Spinal cord (tissue), 10 donors: Measurements from ENCODE around the gene MIAT. TPM values are rescaled to one million over a fixed set of nuclear protein-coding genes. Genes with fewer than 3 reads are reported as not detected.
A peak's percentile ranks its signal among the peaks of the same experiment; 100 is the strongest.
"Not testable (repeated sequence)": the region's sequence is repeated elsewhere in the genome, so short reads cannot be mapped to it uniquely, and the experiment has no call there.

Experiments used
- DNase-seq, 6 donors: peaks; one replicate each; pipeline versions ENCODE4 v3.0.0 to v3.0.0-alpha.2; 2013 to 2015; ENCODE audit warnings: low spot score in 6 of 6, low read depth in 4 of 6
- H3K27ac ChIP-seq: one replicate; pipeline ENCODE4 v1.5.1; 2013; ENCODE audit warnings: low read depth, low read length, control low read depth
- H3K27me3 ChIP-seq: one replicate; pipeline ENCODE4 v1.6.1; 2013; ENCODE audit warnings: low read length; ENCODE audit not compliant: control insufficient read depth, insufficient read depth
- H3K36me3 ChIP-seq: one replicate; pipeline ENCODE4 v1.6.1; 2013; ENCODE audit warnings: low read length; ENCODE audit not compliant: control insufficient read depth, insufficient read depth
- H3K4me1 ChIP-seq: one replicate; pipeline ENCODE4 v1.6.1; 2013; ENCODE audit warnings: low read length; ENCODE audit not compliant: control insufficient read depth, insufficient read depth
- H3K4me3 ChIP-seq: one replicate; pipeline ENCODE4 v1.5.1; 2013; ENCODE audit warnings: low read depth, low read length, control low read depth
- H3K9me3 ChIP-seq: one replicate; pipeline ENCODE4 v1.6.1; 2013; ENCODE audit warnings: low read length; ENCODE audit not compliant: control insufficient read depth, insufficient read depth
- WGBS: methylation state at CpG from one replicate; pipeline ENCODE4 v1.1.5; 2013; ENCODE audit warnings: missing lambda C conversion rate; ENCODE audit not compliant: insufficient coverage; 5-methylcytosine and 5-hydroxymethylcytosine counted together
- long read RNA-seq, 4 donors: transcript quantifications; one replicate each; lab custom pipeline, GENCODE V29; 2026
- polyA plus RNA-seq, 2 donors: library from polyadenylated mRNA; unstranded; fragments of 120-200 nt; gene quantifications; one replicate each; pipeline ENCODE4 v1.2.1, GENCODE V29; 2013; ENCODE audit not compliant: insufficient read length in 2 of 2
- total RNA-seq, 2 donors: library from RNA; depleted of rRNA in 1 of 2; stranded (reverse); fragments of 120-200 nt in 1 of 2; fragments of >200 nt in 1 of 2; gene quantifications; one replicate each; pipeline versions ENCODE4 v1.2.3 to v1.2.4, GENCODE V29; 2013 to 2014
- donor health status: healthy.

MIAT gene
- total RNA-seq, result 10 to 100 TPM; 38.7 to 54.7 TPM
- 100 to 1,000 TPM in 1 of 2 donors, 10 to 100 TPM in 1; 93.7 to 161 TPM for polyA plus RNA-seq
- long read RNA-seq, donor 1, full-length matches to known transcripts, result 16 of 71 reads
- long read RNA-seq, donor 1, partial matches to known transcripts, result 55 of 71 reads
- long read RNA-seq, donor 1, other reads (novel, unspliced or antisense), result 0 of 71 reads
- long read RNA-seq, donor 2, full-length matches to known transcripts, result 2 of 26 reads
- long read RNA-seq, donor 2, partial matches to known transcripts, result 24 of 26 reads
- long read RNA-seq, donor 2, other reads (novel, unspliced or antisense), result 0 of 26 reads
- long read RNA-seq, donor 3, full-length matches to known transcripts, result 6 of 18 reads
- long read RNA-seq, donor 3, partial matches to known transcripts, result 12 of 18 reads
- long read RNA-seq, donor 3, other reads (novel, unspliced or antisense), result 0 of 18 reads
- long read RNA-seq, donor 4, result 0 reads

DNA sequence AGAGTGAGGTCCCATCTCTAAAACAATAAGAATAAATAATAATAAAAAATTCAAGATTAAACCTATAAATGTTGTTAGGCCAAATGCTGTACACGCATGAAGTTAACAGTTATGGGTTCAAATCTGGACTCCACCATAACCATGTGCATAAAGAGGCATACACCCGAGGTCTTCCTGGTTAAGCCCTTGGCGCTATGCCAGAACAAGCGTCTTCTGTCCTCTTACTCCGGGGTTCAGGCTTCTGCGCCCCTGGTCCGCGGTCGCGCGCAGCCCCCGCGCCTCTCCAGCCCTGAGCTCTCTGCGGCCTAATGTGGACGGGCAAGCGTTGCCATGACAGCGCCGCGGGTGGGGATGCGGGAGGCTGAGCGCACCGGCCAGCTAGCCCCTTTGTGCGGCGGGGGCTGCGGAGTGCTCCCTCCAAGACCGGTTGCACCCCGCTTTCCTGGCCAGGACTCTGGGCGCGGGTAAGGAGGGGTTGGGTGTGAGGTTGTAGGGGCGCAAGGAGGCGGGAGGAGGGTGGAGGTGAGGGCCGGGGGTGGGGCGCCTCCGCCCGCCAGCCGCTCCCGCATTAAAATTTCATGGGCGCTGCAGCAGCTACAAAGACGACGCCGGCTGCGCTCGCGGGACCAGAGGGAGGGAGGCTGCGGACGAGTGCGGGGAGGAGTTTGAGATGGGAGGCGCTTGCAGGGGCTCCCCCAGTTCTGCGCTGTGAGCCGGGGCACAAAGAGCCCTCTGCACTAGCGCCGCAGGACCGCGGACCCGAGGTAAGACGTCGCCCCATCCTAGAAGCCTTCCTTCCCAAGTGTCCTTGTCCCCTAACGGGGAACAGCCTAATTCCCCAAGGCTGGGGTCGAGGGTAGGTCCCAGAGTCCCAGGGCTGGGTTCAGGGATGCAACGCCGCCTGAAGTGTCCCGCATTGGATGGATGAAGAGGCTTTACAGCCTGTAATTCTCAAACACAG, at the start of gene MIAT:
Gene MIAT, plus strand, starts transcription at position 698 of the 961 bp plus-strand sequence.
- Histone ChIP-seq H3K36me3 (no peaks in the 10 kb centered on the region), H3K4me1 (peaks cover 32% of the 10 kb centered on the region), H3K9me3 (no peaks in the 10 kb centered on the region), H3K27me3 (peaks cover 30% of the 10 kb centered on the region), H3K4me3 (peak within 1 kb of the TSS; percentile 44), H3K27ac (peak within 1 kb of the TSS; percentile 29)
- WGBS, result 1% methylated on average over 51 of the region's 62 CpGs
- DNase-seq, result peak in 2 of 6 donors; percentile 93 to 97

DNA sequence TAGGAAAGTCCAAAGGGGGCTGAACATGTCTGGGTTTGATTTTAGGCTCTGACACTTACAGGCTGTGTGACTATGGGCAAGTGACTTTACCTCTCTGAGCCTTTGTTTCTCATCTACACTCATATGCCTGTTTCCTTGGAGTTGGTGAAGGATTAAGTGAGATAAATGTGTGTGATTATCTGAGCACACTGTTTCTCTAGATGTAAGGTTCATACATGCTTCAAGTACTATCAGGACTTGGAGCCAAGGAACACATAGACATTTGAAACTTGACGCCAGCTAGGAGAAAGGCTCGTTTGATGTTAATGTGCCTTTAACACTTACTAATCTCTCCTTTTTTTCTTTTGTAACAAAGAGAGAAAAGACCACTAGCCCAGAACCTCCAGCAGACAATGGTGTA, 49.3 kb upstream of the MIAT start:
- H3K27ac ChIP-seq, result no peak overlapping the region
- DNase-seq, result no peak
- WGBS, result no CpG with 5 or more reads among the region's 2 CpGs
- no peaks in the 10 kb centered on the region for H3K9me3 ChIP-seq
- no peak overlapping the region for H3K4me3 ChIP-seq
- peaks cover 10% of the 10 kb centered on the region for H3K27me3 ChIP-seq
- H3K4me1 ChIP-seq, result peaks cover 4% of the 10 kb centered on the region
- H3K36me3 ChIP-seq, result no peaks in the 10 kb centered on the region

DNA sequence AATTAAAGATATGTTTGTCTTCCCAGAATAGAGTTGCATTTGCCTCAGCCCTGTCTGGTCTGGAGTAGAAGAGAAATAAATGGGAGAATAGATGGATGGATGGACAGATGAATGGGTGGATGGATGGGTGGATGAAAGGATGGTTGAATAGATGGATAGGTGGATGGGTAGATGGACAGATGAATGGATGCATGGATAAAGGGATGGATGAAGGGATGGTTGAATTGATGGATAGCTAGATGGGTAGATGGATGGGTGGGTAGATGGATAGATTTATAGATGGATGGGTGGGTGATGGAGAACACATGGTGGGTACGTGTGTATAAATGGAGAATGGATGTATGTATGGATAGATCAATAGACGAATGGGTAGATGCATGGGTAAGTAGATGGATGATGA, 48.1 kb upstream of the MIAT start:
- Histone ChIP-seq H3K9me3 (no peaks in the 10 kb centered on the region), H3K27me3 (peaks cover 18% of the 10 kb centered on the region), H3K4me1 (peaks cover 4% of the 10 kb centered on the region), H3K4me3 (no peak overlapping the region), H3K36me3 (no peaks in the 10 kb centered on the region), H3K27ac (no peak overlapping the region)
- 97% methylated on average over 2 of the region's 2 CpGs for WGBS
- DNase-seq, result no peak

DNA sequence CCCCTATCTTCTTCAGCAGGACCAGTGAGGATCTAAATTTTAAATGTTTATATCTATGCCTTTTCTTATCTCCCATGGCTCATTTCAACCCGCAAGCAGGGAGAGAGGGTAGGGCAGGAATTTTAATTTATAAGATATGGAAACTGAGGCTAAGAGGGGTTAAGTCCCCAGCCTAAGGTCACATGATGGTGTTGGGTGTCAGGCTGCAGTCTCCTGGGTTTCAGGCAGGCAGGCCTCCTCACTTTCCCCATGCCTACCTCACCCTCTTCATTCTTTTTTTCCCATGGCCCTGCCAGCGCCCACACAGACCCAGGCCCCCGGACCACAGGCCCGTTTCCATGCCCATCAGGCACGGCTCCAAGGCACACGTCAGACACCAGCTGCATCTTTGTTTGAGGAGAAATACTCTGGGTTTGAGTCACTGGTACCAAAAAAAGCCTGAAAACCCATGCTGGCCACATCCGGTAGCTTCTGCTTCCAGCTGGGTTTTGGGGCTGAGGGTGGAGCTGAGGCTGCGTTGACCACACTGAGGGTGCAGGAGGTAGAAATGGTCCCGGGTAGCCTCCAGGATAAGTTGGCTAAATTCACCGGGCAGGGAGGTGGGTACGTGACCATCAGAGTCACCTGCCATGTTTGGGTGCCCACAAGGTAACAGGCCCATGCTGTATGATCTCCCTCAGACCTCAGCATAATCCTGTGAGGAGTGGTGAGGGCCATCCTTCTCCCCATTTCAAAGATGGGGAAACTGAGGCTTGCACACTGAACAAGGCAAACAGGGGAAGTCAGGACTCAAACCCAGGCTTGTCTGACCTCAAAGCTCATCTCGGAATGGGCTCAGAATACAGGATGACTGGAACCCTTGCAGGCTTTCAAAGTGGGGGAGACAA, 47.1 kb upstream of the MIAT start:
- peak in 3 of 6 donors; percentile 16 to 68 (median 19) for DNase-seq
- WGBS, result 48% methylated on average over 8 of the region's 12 CpGs

GRCh38 chr22:26610996-26611395, 46.4 kb upstream of the MIAT start:
- H3K9me3 ChIP-seq, result no peaks in the 10 kb centered on the region
- 100% methylated on average over 1 of the region's 2 CpGs for WGBS
- no peaks in the 10 kb centered on the region for H3K36me3 ChIP-seq
- no peak overlapping the region for H3K4me3 ChIP-seq
- H3K4me1 ChIP-seq, result peaks cover 4% of the 10 kb centered on the region
- DNase-seq, result no peak
- peaks cover 21% of the 10 kb centered on the region for H3K27me3 ChIP-seq
- no peak overlapping the region for H3K27ac ChIP-seq

More for the DNA sequence above, 47.1 kb upstream of the MIAT start:
- Histone ChIP-seq H3K36me3 (no peaks in the 10 kb centered on the region), H3K9me3 (no peaks in the 10 kb centered on the region), H3K4me1 (peaks cover 4% of the 10 kb centered on the region), H3K27me3 (peaks cover 21% of the 10 kb centered on the region), H3K4me3 (no peak overlapping the region), H3K27ac (no peak overlapping the region)

- WGBS, result 100% methylated on average over 4 of the region's 4 CpGs
Observed at GRCh38 chr22:26612652-26613051, 44.7 kb upstream of the MIAT start.

GRCh38 chr22:26613753-26614152, 43.6 kb upstream of the MIAT start:
- not testable (repeated sequence) for DNase-seq, H3K4me3 ChIP-seq, H3K9me3 ChIP-seq, H3K27ac ChIP-seq, H3K36me3 ChIP-seq
- H3K27me3 ChIP-seq, result peaks cover 21% of the 10 kb centered on the region
- H3K4me1 ChIP-seq, result peaks cover 11% of the 10 kb centered on the region
- WGBS, result no CpG with 5 or more reads among the region's 10 CpGs

More at GRCh38 chr22:26612652-26613051, 44.7 kb upstream of the MIAT start:
- Histone ChIP-seq H3K9me3 (no peaks in the 10 kb centered on the region), H3K4me3 (no peak overlapping the region), H3K36me3 (no peaks in the 10 kb centered on the region), H3K27me3 (peaks cover 21% of the 10 kb centered on the region), H3K4me1 (peaks cover 4% of the 10 kb centered on the region), H3K27ac (no peak overlapping the region)
- DNase-seq, result no peak

DNA sequence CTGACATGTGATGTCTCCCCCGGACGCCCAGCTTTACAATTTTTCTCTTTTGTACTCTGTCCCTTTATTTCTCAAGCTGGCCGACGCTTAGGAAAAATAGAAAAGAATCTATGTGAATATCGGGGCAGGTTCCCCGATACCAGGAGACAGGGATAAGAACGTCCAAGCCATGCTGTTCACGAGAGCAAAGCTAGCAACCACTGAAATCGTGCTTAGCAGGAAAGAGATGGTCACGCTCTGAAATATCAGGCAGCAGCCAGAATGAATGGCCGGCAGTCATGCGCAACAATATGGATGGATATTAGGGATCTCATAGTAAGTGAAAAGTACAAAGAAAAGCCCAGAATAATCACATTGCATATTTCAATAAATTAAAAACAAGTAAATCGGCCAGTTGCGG, 43.1 kb upstream of the MIAT start:
- WGBS, result 14% methylated on average over 7 of the region's 14 CpGs
- no peaks in the 10 kb centered on the region for H3K9me3 ChIP-seq
- no peak overlapping the region for H3K27ac ChIP-seq
- peak in 1 of 6 donors; percentile 60 for DNase-seq
- H3K4me1 ChIP-seq, result peaks cover 12% of the 10 kb centered on the region
- H3K27me3 ChIP-seq, result peaks cover 21% of the 10 kb centered on the region
- no peaks in the 10 kb centered on the region for H3K36me3 ChIP-seq
- no peak overlapping the region for H3K4me3 ChIP-seq

- Histone ChIP-seq H3K4me3 (no peak overlapping the region), H3K4me1 (peaks cover 16% of the 10 kb centered on the region), H3K27ac (no peak overlapping the region), H3K9me3 (no peaks in the 10 kb centered on the region), H3K36me3 (no peaks in the 10 kb centered on the region), H3K27me3 (peaks cover 21% of the 10 kb centered on the region)
- 55% methylated on average over 2 of the region's 5 CpGs for WGBS
- DNase-seq, result no peak
Observed at GRCh38 chr22:26615149-26615548, 42.2 kb upstream of the MIAT start.
